SK-N-SH treated with all-trans-retinoic acid at 6 μM for 48 hours (cell line): ENCODE results near the gene FAM180A.

ENCODE experiments used
- ATAC-seq: fragments of 200-7000 bp; cut with Tn5 transposase; 3 replicates; pipeline ENCODE4 v1.9.1; 2020; ENCODE audit warnings: mild to moderate bottlenecking, moderate library complexity
- ARNTL ChIP-seq: fragments of 450-650 bp; formaldehyde crosslinking; IDR thresholded peaks from 2 replicates; pipeline ENCODE4 v1.5.0; 2020; ENCODE audit warnings: low read depth, mild to moderate bottlenecking, moderate library complexity, borderline replicate concordance
- BACH2 ChIP-seq: fragments of 250-450 bp; sonication (Bioruptor Pico); IDR thresholded peaks from 2 replicates; pipeline ENCODE4 v1.9.0; 2021; ENCODE audit warnings: mild to moderate bottlenecking, borderline replicate concordance
- CREB5 ChIP-seq: fragments of 250-450 bp; sonication (Bioruptor Pico); IDR thresholded peaks from 2 replicates; pipeline ENCODE4 v1.5.1; 2020; ENCODE audit warnings: low read depth, mild to moderate bottlenecking, moderate library complexity
- CSDC2 ChIP-seq: fragments of 250-450 bp; sonication (Bioruptor Pico); IDR thresholded peaks from 2 replicates; pipeline ENCODE4 v1.5.0; 2020; ENCODE audit warnings: mild to moderate bottlenecking, moderate library complexity
- CSRNP3 ChIP-seq: fragments of 250-450 bp; sonication (Bioruptor Pico); IDR thresholded peaks from 2 replicates; pipeline ENCODE4 v1.5.1; 2021; ENCODE audit warnings: mild to moderate bottlenecking, moderate library complexity
- ESRRG ChIP-seq: fragments of 250-450 bp; sonication (Bioruptor Pico); IDR thresholded peaks from 2 replicates; pipeline ENCODE4 v1.6.1; 2021; ENCODE audit warnings: mild to moderate bottlenecking
- GLIS3 ChIP-seq: fragments of 250-450 bp; sonication (Bioruptor Pico); IDR thresholded peaks from 2 replicates; pipeline ENCODE4 v1.5.0; 2020; ENCODE audit warnings: mild to moderate bottlenecking, moderate library complexity
- ISL1 ChIP-seq: fragments of 250-450 bp; sonication (Bioruptor Pico); IDR thresholded peaks from 2 replicates; pipeline ENCODE4 v2.1.2; 2022; ENCODE audit warnings: mild to moderate bottlenecking, moderate library complexity
- OSR1 ChIP-seq: fragments of 250-450 bp; sonication (Bioruptor Pico); IDR thresholded peaks from 2 replicates; pipeline ENCODE4 v1.8.0; 2022; ENCODE audit warnings: moderate library complexity, mild to moderate bottlenecking, inconsistent platforms
- PATZ1 ChIP-seq: fragments of 250-450 bp; sonication (Bioruptor Pico); IDR thresholded peaks from 2 replicates; pipeline ENCODE4 v1.8.0; 2020; ENCODE audit warnings: mild to moderate bottlenecking, moderate library complexity, borderline replicate concordance
- POU6F1 ChIP-seq: fragments of 250-450 bp; sonication (Bioruptor Pico); IDR thresholded peaks from 2 replicates; pipeline ENCODE4 v1.8.0; 2021; ENCODE audit warnings: low read depth, mild to moderate bottlenecking, moderate library complexity, borderline replicate concordance
- PPARA ChIP-seq: fragments of 250-450 bp; sonication (Bioruptor Pico); IDR thresholded peaks from 2 replicates; pipeline ENCODE4 v1.5.0; 2020; ENCODE audit warnings: mild to moderate bottlenecking, borderline replicate concordance
- RARB ChIP-seq: fragments of 250-450 bp; sonication (Bioruptor Pico); IDR thresholded peaks from 2 replicates; pipeline ENCODE4 v1.8.0; 2021; ENCODE audit warnings: mild to moderate bottlenecking, moderate library complexity
- SNAI2 ChIP-seq: fragments of 250-450 bp; sonication (Bioruptor Pico); IDR thresholded peaks from 2 replicates; pipeline ENCODE4 v1.5.0; 2020; ENCODE audit warnings: mild to moderate bottlenecking, moderate library complexity
- TOX ChIP-seq: fragments of 250-450 bp; sonication (Bioruptor Pico); IDR thresholded peaks from 2 replicates; pipeline ENCODE4 v1.8.0; 2021; ENCODE audit warnings: mild to moderate bottlenecking, moderate library complexity, borderline replicate concordance
- ZC3H10 ChIP-seq: fragments of 250-450 bp; sonication (Bioruptor Pico); IDR thresholded peaks from 2 replicates; pipeline ENCODE4 v1.5.1; 2021; ENCODE audit warnings: mild to moderate bottlenecking, moderate library complexity
- ZFP3 ChIP-seq: fragments of 250-450 bp; sonication (Bioruptor Pico); IDR thresholded peaks from 2 replicates; pipeline ENCODE4 v1.5.0; 2020; ENCODE audit warnings: mild to moderate bottlenecking, moderate library complexity
- ZNF565 ChIP-seq: fragments of 450-650 bp; formaldehyde crosslinking; conservative IDR thresholded peaks from 2 replicates; pipeline ENCODE4 v1.5.0; 2020; ENCODE audit warnings: low read depth, mild to moderate bottlenecking, moderate library complexity
- ZNF70 ChIP-seq: fragments of 450-650 bp; formaldehyde crosslinking; IDR thresholded peaks from 2 replicates; pipeline ENCODE4 v1.5.0; 2020; ENCODE audit warnings: mild to moderate bottlenecking, moderate library complexity
- ZNF8 ChIP-seq: fragments of 450-650 bp; formaldehyde crosslinking; IDR thresholded peaks from 2 replicates; pipeline ENCODE4 v1.5.0; 2020; ENCODE audit warnings: mild to moderate bottlenecking, moderate library complexity

FAM180A gene

GRCh38 chr7:135745703-135746312, 2.8 kb downstream of the FAM180A start:
- ATAC-seq = peak; percentile 92
- TF ChIP-seq CSRNP3 (CRISPR knock-in tag) (no peak), CREB5 (CRISPR knock-in tag) (no peak), SNAI2 (CRISPR knock-in tag) (no peak), ZC3H10 (CRISPR knock-in tag) (no peak), BACH2 (no peak), CSDC2 (no peak), OSR1 (no peak)

DNA sequence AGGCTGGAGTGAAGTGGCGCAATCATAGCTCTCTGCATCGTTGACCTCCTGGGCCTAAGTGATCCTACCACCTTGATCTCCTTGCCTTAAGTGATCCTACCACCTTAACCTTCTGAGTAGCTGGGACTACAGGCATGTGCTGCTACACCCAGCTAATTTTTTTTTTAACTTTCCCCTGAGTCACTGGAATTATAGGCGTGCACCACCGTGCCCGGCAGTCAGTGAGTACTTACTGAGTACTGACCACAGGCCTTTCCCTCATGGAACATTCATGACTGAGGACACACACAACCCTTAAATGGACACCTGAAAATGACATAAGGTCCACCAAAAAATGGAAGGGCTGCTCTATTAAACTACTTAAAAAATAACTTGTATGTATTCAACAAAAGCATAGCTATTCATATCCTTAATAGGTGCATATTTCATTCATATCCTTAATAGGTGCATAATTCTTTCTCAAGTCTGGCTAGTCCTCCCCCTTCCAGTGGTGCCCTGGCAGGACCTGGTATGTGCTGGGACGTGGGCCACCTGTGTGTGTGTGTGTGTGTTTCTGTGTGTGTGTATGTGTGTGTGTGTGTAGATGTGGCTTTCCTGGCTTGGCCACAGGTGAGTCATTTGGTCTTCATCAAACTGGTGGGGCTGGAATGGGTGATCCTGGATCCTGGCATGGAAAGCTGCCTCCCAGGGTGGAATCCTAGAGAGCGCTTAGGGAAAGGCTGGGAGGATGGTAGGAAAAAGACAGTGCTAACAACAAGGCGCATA, 3.5 kb downstream of the FAM180A start:
- peak; percentile 61 for ATAC-seq
- no peak for TF ChIP-seq ISL1 (CRISPR knock-in tag)
- no peak for TF ChIP-seq ESRRG (CRISPR knock-in tag)
- TF ChIP-seq ARNTL (CRISPR knock-in tag) = no peak
- TF ChIP-seq SNAI2 (CRISPR knock-in tag) = no peak
- no peak for TF ChIP-seq TOX (CRISPR knock-in tag)
- TF ChIP-seq CSDC2 = no peak
- TF ChIP-seq ZNF565 (CRISPR knock-in tag) = no peak
- no peak for TF ChIP-seq PPARA (CRISPR knock-in tag)
- no peak for TF ChIP-seq ZFP3 (CRISPR knock-in tag)
- TF ChIP-seq ZNF8 = no peak
- no peak for TF ChIP-seq ZNF70 (CRISPR knock-in tag)
- TF ChIP-seq RARB (CRISPR knock-in tag) = no peak
- no peak for TF ChIP-seq CREB5 (CRISPR knock-in tag)
- no peak for TF ChIP-seq PATZ1 (CRISPR knock-in tag)
- no peak for TF ChIP-seq POU6F1 (CRISPR knock-in tag)
- no peak for TF ChIP-seq GLIS3 (CRISPR knock-in tag)
- no peak for TF ChIP-seq CSRNP3 (CRISPR knock-in tag)
- TF ChIP-seq ZC3H10 (CRISPR knock-in tag) = no peak
- no peak for TF ChIP-seq BACH2
- TF ChIP-seq, all 23 proteins: peak for 0
